HUES64 (cell line): ENCODE results near the gene PRSS33.

Source experiments
- H3K27ac ChIP-seq: 2 replicates; pipeline ENCODE4 v1.7.0; 2013; ENCODE audit warnings: low read depth, low read length, inconsistent platforms
- H3K27me3 ChIP-seq: 2 replicates; pipeline ENCODE4 v1.6.1; 2013; ENCODE audit warnings: mild to moderate bottlenecking, low read length; ENCODE audit not compliant: insufficient read depth
- H3K36me3 ChIP-seq: 2 replicates; pipeline ENCODE4 v1.6.1; 2013; ENCODE audit warnings: mild to moderate bottlenecking, low read length; ENCODE audit not compliant: insufficient read depth
- H3K4me1 ChIP-seq: 2 replicates; pipeline ENCODE4 v1.6.1; 2013; ENCODE audit warnings: mild to moderate bottlenecking, low read length, moderate library complexity; ENCODE audit not compliant: insufficient read depth
- H3K4me3 ChIP-seq: 2 replicates; pipeline ENCODE4 v1.5.1; 2013; ENCODE audit warnings: mild to moderate bottlenecking, low read length, moderate library complexity
- H3K9ac ChIP-seq: 2 replicates; pipeline ENCODE4 v1.6.1; 2013; ENCODE audit warnings: mild to moderate bottlenecking, low read depth, low read length
- H3K9me3 ChIP-seq: 2 replicates; pipeline ENCODE4 v1.6.1; 2013; ENCODE audit warnings: low read depth, low read length; ENCODE audit not compliant: insufficient read depth
- WGBS: fragments of 150-250, 120-280 bp; methylation state at CpG from one replicate; pipeline ENCODE4 v1.1.7; 2013; ENCODE audit warnings: missing lambda C conversion rate; 5-methylcytosine and 5-hydroxymethylcytosine counted together

The PRSS33 gene

GRCh38 chr16:2819939-2820835 lies 32.8 kb upstream of the PRSS33 start:
- Histone ChIP-seq H3K9me3 (no peaks in the 10 kb centered on the region), H3K4me1 (no peaks in the 10 kb centered on the region), H3K27ac (no peak overlapping the region), H3K36me3 (no peaks in the 10 kb centered on the region), H3K9ac (no peak overlapping the region), H3K27me3 (no peaks in the 10 kb centered on the region), H3K4me3 (no peak overlapping the region)
- 83% methylated on average over 17 of the region's 17 CpGs for WGBS

GRCh38 chr16:2819179-2819938 lies 32.0 kb upstream of the PRSS33 start:
- WGBS: 90% methylated on average over 16 of the region's 18 CpGs
- no peak overlapping the region for H3K27ac ChIP-seq
- H3K4me3 ChIP-seq: no peak overlapping the region
- H3K36me3 ChIP-seq: no peaks in the 10 kb centered on the region
- no peaks in the 10 kb centered on the region for H3K9me3 ChIP-seq
- H3K4me1 ChIP-seq: no peaks in the 10 kb centered on the region
- no peaks in the 10 kb centered on the region for H3K27me3 ChIP-seq
- no peak overlapping the region for H3K9ac ChIP-seq

GRCh38 chr16:2818272-2818876 lies 31.0 kb upstream of the PRSS33 start:
- no peaks in the 10 kb centered on the region for H3K27me3 ChIP-seq
- no peaks in the 10 kb centered on the region for H3K4me1 ChIP-seq
- H3K27ac ChIP-seq: no peak overlapping the region
- H3K9me3 ChIP-seq: no peaks in the 10 kb centered on the region
- WGBS: 94% methylated on average over 10 of the region's 10 CpGs
- H3K36me3 ChIP-seq: no peaks in the 10 kb centered on the region
- H3K4me3 ChIP-seq: no peak overlapping the region
- H3K9ac ChIP-seq: no peak overlapping the region

- Histone ChIP-seq H3K36me3 (no peaks in the 10 kb centered on the region), H3K9ac (no peak overlapping the region), H3K27ac (no peak overlapping the region), H3K9me3 (no peaks in the 10 kb centered on the region), H3K4me1 (no peaks in the 10 kb centered on the region), H3K27me3 (no peaks in the 10 kb centered on the region), H3K4me3 (no peak overlapping the region)
- WGBS: 92% methylated on average over 68 of the region's 68 CpGs
Measured at GRCh38 chr16:2817340-2818271, 30.2 kb upstream of the PRSS33 start.

GRCh38 chr16:2816751-2817339 lies 29.5 kb upstream of the PRSS33 start, which contains the start of gene PRSS21:
Gene PRSS21 (plus strand): TSS chr16:2817237. CDS start chr16:2817269, 32 bp downstream.
- no peaks in the 10 kb centered on the region for H3K27me3 ChIP-seq
- H3K36me3 ChIP-seq: no peaks in the 10 kb centered on the region
- no peaks in the 10 kb centered on the region for H3K4me1 ChIP-seq
- H3K27ac ChIP-seq: no peak within 1 kb of the TSS
- WGBS: 93% methylated on average over 28 of the region's 28 CpGs
- H3K9ac ChIP-seq: no peak within 1 kb of the TSS
- H3K9me3 ChIP-seq: no peaks in the 10 kb centered on the region
- no peak within 1 kb of the TSS for H3K4me3 ChIP-seq

- H3K4me3 ChIP-seq: no peak overlapping the region
- no peak overlapping the region for H3K27ac ChIP-seq
- 0 out of 2 replicates have a peak, but pooled peaks cover 2% of the 10 kb centered on the region for H3K27me3 ChIP-seq
- no peaks in the 10 kb centered on the region for H3K4me1 ChIP-seq
- 87% methylated on average over 10 of the region's 10 CpGs for WGBS
- H3K9me3 ChIP-seq: no peaks in the 10 kb centered on the region
- no peaks in the 10 kb centered on the region for H3K36me3 ChIP-seq
- H3K9ac ChIP-seq: no peak overlapping the region
Measured at GRCh38 chr16:2815299-2815771, 28.0 kb upstream of the PRSS33 start.

GRCh38 chr16:2814551-2815298 lies 27.4 kb upstream of the PRSS33 start:
- Histone ChIP-seq H3K27ac (no peak overlapping the region), H3K27me3 (0 out of 2 replicates have a peak, but pooled peaks cover 2% of the 10 kb centered on the region), H3K9me3 (no peaks in the 10 kb centered on the region), H3K9ac (no peak overlapping the region), H3K36me3 (no peaks in the 10 kb centered on the region), H3K4me1 (no peaks in the 10 kb centered on the region), H3K4me3 (no peak overlapping the region)
- 92% methylated on average over 20 of the region's 20 CpGs for WGBS

- WGBS: 89% methylated on average over 7 of the region's 7 CpGs
- H3K4me1 ChIP-seq: no peaks in the 10 kb centered on the region
- no peaks in the 10 kb centered on the region for H3K36me3 ChIP-seq
- H3K4me3 ChIP-seq: no peak overlapping the region
- H3K9me3 ChIP-seq: no peaks in the 10 kb centered on the region
- H3K27me3 ChIP-seq: 0 out of 2 replicates have a peak, but pooled peaks cover 2% of the 10 kb centered on the region
- H3K9ac ChIP-seq: no peak overlapping the region
- H3K27ac ChIP-seq: no peak overlapping the region
Measured at GRCh38 chr16:2813771-2814221, 26.4 kb upstream of the PRSS33 start.

- H3K27me3 ChIP-seq: 0 out of 2 replicates have a peak, but pooled peaks cover 2% of the 10 kb centered on the region
- no peak overlapping the region for H3K4me3 ChIP-seq
- no peaks in the 10 kb centered on the region for H3K9me3 ChIP-seq
- no peaks in the 10 kb centered on the region for H3K36me3 ChIP-seq
- H3K27ac ChIP-seq: no peak overlapping the region
- WGBS: 82% methylated on average over 15 of the region's 15 CpGs
- no peak overlapping the region for H3K9ac ChIP-seq
- no peaks in the 10 kb centered on the region for H3K4me1 ChIP-seq
Measured at GRCh38 chr16:2811703-2812471, 24.5 kb upstream of the PRSS33 start.
